WTC11 (cell line): ENCODE measurements around the gene MAMDC2. TPM values are rescaled to one million over a fixed set of nuclear protein-coding genes. Genes with fewer than 3 reads are reported as not detected.

Experiments used
- ATAC-seq: fragments of 200-7000 bp; cut with Tn5 transposase; 2 replicates; pipeline ENCODE4 v1.10.0; 2021; ENCODE audit warnings: mild to moderate bottlenecking, moderate library complexity
- CTCF ChIA-PET: fragments of 300-600 bp; sonication (Branson Sonifier 250); formaldehyde crosslinking; loops from one replicate; lab custom pipeline; 2021; ENCODE audit warnings: antibody characterized with exemption; lab: Charles Lee
- POLR2A ChIA-PET: fragments of 350-600 bp; sonication (Branson Sonifier 250); formaldehyde crosslinking; loops from one replicate; lab custom pipeline; 2021; ENCODE audit warnings: antibody characterized with exemption; lab: Charles Lee
- DNase-seq: peaks from one replicate; pipeline ENCODE4 v3.0.0; 2021; ENCODE audit warnings: low spot score
- H3K27ac Mint-ChIP-seq: 2 replicates; pipeline ENCODE4 v1.8.0; 2021; ENCODE audit warnings: mixed read lengths
- H3K27me3 Mint-ChIP-seq: 2 replicates; pipeline ENCODE4 v1.8.0; 2021; ENCODE audit warnings: low read depth, mild to moderate bottlenecking, moderate library complexity, mixed read lengths
- H3K36me3 Mint-ChIP-seq: 2 replicates; pipeline ENCODE4 v1.8.0; 2021; ENCODE audit warnings: mixed read lengths
- H3K4me1 Mint-ChIP-seq: 2 replicates; pipeline ENCODE4 v1.8.0; 2022; ENCODE audit warnings: mixed read lengths
- H3K4me3 Mint-ChIP-seq: 2 replicates; pipeline ENCODE4 v1.8.0; 2021; ENCODE audit warnings: mild to moderate bottlenecking, moderate library complexity, mixed read lengths
- H3K9me3 Mint-ChIP-seq: 2 replicates; pipeline ENCODE4 v1.8.0; 2021; ENCODE audit warnings: mixed read lengths
- ARID4B ChIP-seq: sonication (generic); formaldehyde crosslinking; IDR thresholded peaks from 2 replicates; pipeline ENCODE4 v1.8.0; 2023; ENCODE audit warnings: missing genetic modification reagents, mild to moderate bottlenecking, borderline replicate concordance
- ATF1 ChIP-seq: sonication (generic); formaldehyde crosslinking; IDR thresholded peaks from 2 replicates; pipeline ENCODE4 v1.8.1; 2023; ENCODE audit warnings: mild to moderate bottlenecking, moderate library complexity, missing genetic modification reagents
- CBFB ChIP-seq: sonication (generic); formaldehyde crosslinking; IDR thresholded peaks from 2 replicates; pipeline ENCODE4 v1.8.1; 2022; ENCODE audit warnings: mild to moderate bottlenecking, low read depth, missing genetic modification reagents
- E2F5 ChIP-seq: sonication (generic); formaldehyde crosslinking; IDR thresholded peaks from 2 replicates; pipeline ENCODE4 v1.8.1; 2022; ENCODE audit warnings: mild to moderate bottlenecking, moderate library complexity, missing genetic modification reagents
- ESRRA ChIP-seq: sonication (generic); formaldehyde crosslinking; IDR thresholded peaks from 2 replicates; pipeline ENCODE4 v1.8.1; 2022; ENCODE audit warnings: mild to moderate bottlenecking, missing genetic modification reagents, borderline replicate concordance
- ETV6 ChIP-seq: sonication (generic); formaldehyde crosslinking; IDR thresholded peaks from 2 replicates; pipeline ENCODE4 v1.8.1; 2022; ENCODE audit warnings: mild to moderate bottlenecking, missing genetic modification reagents
- FOXK1 ChIP-seq: sonication (generic); formaldehyde crosslinking; IDR thresholded peaks from 2 replicates; pipeline ENCODE4 v1.8.0; 2022; ENCODE audit warnings: mild to moderate bottlenecking, moderate library complexity, missing genetic modification reagents
- GRHL2 ChIP-seq: fragments of 250-450 bp; sonication (Bioruptor Pico); IDR thresholded peaks from 2 replicates; pipeline ENCODE4 v1.8.0; 2022; ENCODE audit warnings: mild to moderate bottlenecking, moderate library complexity; ENCODE audit not compliant: insufficient replicate concordance, severe bottlenecking
- GTF2I ChIP-seq: fragments of 250-450 bp; sonication (Bioruptor Pico); conservative IDR thresholded peaks from 2 replicates; pipeline ENCODE4 v1.4.0; 2021; ENCODE audit warnings: mild to moderate bottlenecking
- IRF2 ChIP-seq: sonication (generic); formaldehyde crosslinking; IDR thresholded peaks from 2 replicates; pipeline ENCODE4 v1.8.0; 2022; ENCODE audit warnings: low read depth, missing genetic modification reagents, borderline replicate concordance
- MYBL2 ChIP-seq: sonication (generic); formaldehyde crosslinking; IDR thresholded peaks from 2 replicates; pipeline ENCODE4 v1.8.1; 2023; ENCODE audit warnings: mild to moderate bottlenecking, moderate library complexity, missing genetic modification reagents
- NR1H2 ChIP-seq: sonication (generic); formaldehyde crosslinking; IDR thresholded peaks from 2 replicates; pipeline ENCODE4 v1.9.0; 2021; ENCODE audit warnings: mild to moderate bottlenecking, moderate library complexity, missing genetic modification reagents
- SOX15 ChIP-seq: fragments of 250-450 bp; sonication (Bioruptor Pico); IDR thresholded peaks from 2 replicates; pipeline ENCODE4 v1.9.0; 2021; ENCODE audit warnings: mild to moderate bottlenecking
- TEAD1 ChIP-seq: sonication (generic); formaldehyde crosslinking; IDR thresholded peaks from 2 replicates; pipeline ENCODE4 v1.8.0; 2022; ENCODE audit warnings: mild to moderate bottlenecking, missing genetic modification reagents
- ZNF416 ChIP-seq: fragments of 250-450 bp; sonication (Bioruptor Pico); IDR thresholded peaks from 2 replicates; pipeline ENCODE4 v1.9.0; 2021; ENCODE audit warnings: mild to moderate bottlenecking, inconsistent platforms
- ZNF423 ChIP-seq: fragments of 250-450 bp; sonication (Bioruptor Pico); IDR thresholded peaks from 2 replicates; pipeline ENCODE4 v2.1.2; 2022; ENCODE audit warnings: mild to moderate bottlenecking, moderate library complexity
- ZNF532 ChIP-seq: fragments of 250-450 bp; sonication (Bioruptor Pico); IDR thresholded peaks from 2 replicates; pipeline ENCODE4 v1.9.0; 2021; ENCODE audit warnings: mild to moderate bottlenecking, borderline replicate concordance
- total RNA-seq: library from RNA; stranded (reverse); gene quantifications from 3 replicates; pipeline ENCODE4 v1.2.3, GENCODE V29; 2021
- TF ChIP-seq, protein P1 (sequence below): fragments of 250-450 bp; sonication (Bioruptor Pico); IDR thresholded peaks from 2 replicates; pipeline ENCODE4 v2.1.2; 2022; ENCODE audit warnings: mild to moderate bottlenecking, moderate library complexity

MAMDC2 gene
- total RNA-seq, 1 experiment from 2014 or later: 6.0 TPM

GRCh38 chr9:70012569-70012968, 31.1 kb upstream of the MAMDC2 start:
- Mint-ChIP-seq H3K4me1 (peaks cover 13% of the 10 kb centered on the region), H3K9me3 (0 out of 2 replicates have a peak, but pooled peaks cover 5% of the 10 kb centered on the region), H3K27me3 (no peaks in the 10 kb centered on the region), H3K27ac (no peak overlapping the region), H3K36me3 (no peaks in the 10 kb centered on the region), H3K4me3 (no peak overlapping the region)
- peak; percentile 84 for ATAC-seq
- TF ChIP-seq GTF2I (CRISPR knock-in tag): no peak
- TF ChIP-seq ZNF532 (CRISPR knock-in tag): no peak
- TF ChIP-seq SOX15: no peak
- TF ChIP-seq ZNF423: no peak
- TF ChIP-seq, protein P1, sequence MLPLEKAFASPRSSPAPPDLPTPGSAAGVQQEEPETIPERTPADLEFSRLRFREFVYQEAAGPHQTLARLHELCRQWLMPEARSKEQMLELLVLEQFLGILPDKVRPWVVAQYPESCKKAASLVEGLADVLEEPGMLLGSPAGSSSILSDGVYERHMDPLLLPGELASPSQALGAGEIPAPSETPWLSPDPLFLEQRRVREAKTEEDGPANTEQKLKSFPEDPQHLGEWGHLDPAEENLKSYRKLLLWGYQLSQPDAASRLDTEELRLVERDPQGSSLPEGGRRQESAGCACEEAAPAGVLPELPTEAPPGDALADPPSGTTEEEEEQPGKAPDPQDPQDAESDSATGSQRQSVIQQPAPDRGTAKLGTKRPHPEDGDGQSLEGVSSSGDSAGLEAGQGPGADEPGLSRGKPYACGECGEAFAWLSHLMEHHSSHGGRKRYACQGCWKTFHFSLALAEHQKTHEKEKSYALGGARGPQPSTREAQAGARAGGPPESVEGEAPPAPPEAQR: no peak
- no peak for TF ChIP-seq NR1H2 (CRISPR knock-in tag)
- TF ChIP-seq TEAD1 (CRISPR knock-in tag): no peak
- TF ChIP-seq ATF1 (CRISPR knock-in tag): no peak
- TF ChIP-seq ARID4B: no peak
- no peak for TF ChIP-seq ZNF416
- no peak for TF ChIP-seq IRF2 (CRISPR knock-in tag)
- no peak for TF ChIP-seq MYBL2
- no peak for TF ChIP-seq FOXK1 (CRISPR knock-in tag)
- TF ChIP-seq ETV6 (CRISPR knock-in tag): no peak
- TF ChIP-seq E2F5 (CRISPR knock-in tag): no peak
- TF ChIP-seq ESRRA: no peak
- TF ChIP-seq CBFB (CRISPR knock-in tag): no peak
- no peak for TF ChIP-seq GRHL2
- POLR2A ChIA-PET: no interaction called here
- no peak for DNase-seq
- CTCF ChIA-PET: interaction anchor here (2.1 kb wide), 1 partner anchor 98 kb away, joined by 6 read pairs; no protein-coding TSS in a partner anchor
